ENCODE results near the gene CCL13. TPM values are rescaled to one million over a fixed set of nuclear protein-coding genes. Genes with fewer than 3 reads are reported as not detected.

CCL13 gene
- total and polyA plus RNA-seq, 2 of the 8 experiments (the other 6 are each of a cell fraction or from before 2014, with no cell fraction given): not detected

- Histone ChIP-seq H3K27ac (ENCODE audit: low read depth, low read length) (no peak overlapping the region), H3K14ac (ENCODE audit: insufficient read length) (no peak overlapping the region), H2AFZ (ENCODE audit: low read length) (no peak overlapping the region), H3K56ac (replicated peaks; ENCODE audit: insufficient read length, low read depth, low read length) (no peak overlapping the region), H4K91ac (replicated peaks; ENCODE audit: insufficient read length, low read length) (no peak overlapping the region), H2BK15ac (ENCODE audit: low read length) (no peak overlapping the region), H3K9ac (replicated peaks in 1 of 4; ENCODE audit: extremely low read depth in 1 of 4, low read depth in 3 of 4, low read length in 3 of 4) (no peak overlapping the region), H2BK20ac (ENCODE audit: low read length) (no peak overlapping the region), H3K4ac (replicated peaks; ENCODE audit: insufficient read length, low read depth, low read length) (no peak overlapping the region), H2BK5ac (ENCODE audit: low read depth, low read length) (no peak overlapping the region), H3K4me3 (ENCODE audit: extremely low read depth in 1 of 4, insufficient read depth in 2 of 4, low read depth in 3 of 4, low read length in 4 of 4) (no peak overlapping the region), H4K5ac (ENCODE audit: insufficient read length, low read depth, low read length) (no peak overlapping the region), H3K23ac (ENCODE audit: insufficient read length) (no peak overlapping the region), H2BK12ac (ENCODE audit: low read depth, low read length) (no peak overlapping the region), H3K18ac (ENCODE audit: extremely low read depth, low read length) (no peak overlapping the region), H4K8ac (ENCODE audit: extremely low read depth, insufficient read depth, low read length) (no peak overlapping the region), H3K79me2 (ENCODE audit: control insufficient read depth in 1 of 2, insufficient read depth in 2 of 2, low read length in 2 of 2) (no peaks in the 10 kb centered on the region), H3K9me3 (ENCODE audit: insufficient read depth in 2 of 2, low read depth in 1 of 2, low read length in 1 of 2) (no peaks in the 10 kb centered on the region), H3K4me2 (ENCODE audit: insufficient read depth in 1 of 2, low read depth in 2 of 2, low read length in 2 of 2) (no peak overlapping the region), H3K23me2 (ENCODE audit: low read depth, low read length) (no peaks in the 10 kb centered on the region), H3K4me1 (replicated peaks in 1 of 4; ENCODE audit: control insufficient read depth in 3 of 4, insufficient read depth in 4 of 4, low read length in 3 of 4) (peaks cover 0 to 4% (median 0%) of the 10 kb centered on the region in 4 experiments; a peak in 2 of 7 replicates), H3K27me3 (replicated peaks in 1 of 4; ENCODE audit: control insufficient read depth in 3 of 4, extremely low read depth in 1 of 4, insufficient read depth in 3 of 4, low read length in 3 of 4) (no peaks in the 10 kb centered on the region; a peak in 2 of 7 replicates), H2AK5ac (ENCODE audit: low read depth, low read length) (no peak overlapping the region), H3K36me3 (ENCODE audit: control insufficient read depth in 2 of 4, insufficient read depth in 4 of 4, low read length in 3 of 4) (no peaks in the 10 kb centered on the region), H2BK120ac (replicated peaks; ENCODE audit: low read depth, low read length) (no peak overlapping the region), H4K20me1 (replicated peaks in 1 of 2; ENCODE audit: control insufficient read depth in 1 of 2, insufficient read depth in 2 of 2, low read length in 2 of 2) (no peaks in the 10 kb centered on the region), H3K79me1 (ENCODE audit: low read depth, low read length) (no peaks in the 10 kb centered on the region)
- FAIRE-seq (no peak), DNase-seq (ENCODE audit: low read depth in 1 of 2, low spot score in 2 of 2) (no peak)
- ChIA-PET CTCF (ENCODE audit: partially characterized antibody) (interaction anchor here (1.0 to 3.1 kb wide), 7 partner anchors 10 to 120 kb away, joined by 3 to 10 read pairs (median 3); partner anchors contain the start of gene CCL13), POLR2A (ENCODE audit: partially characterized antibody) (no interaction called here)
- 79% methylated on average over 1 of the region's 1 CpG; no CpG with 5 or more reads in 1 of the 2 experiments for WGBS, 2 experiments (ENCODE audit: extremely low coverage in 1 of 2, insufficient coverage in 1 of 2, insufficient read length in 1 of 2, insufficient replicate concordance in 2 of 2, low coverage in 1 of 2, low lambda C conversion rate in 2 of 2, missing lambda C conversion rate in 1 of 2)
- TF ChIP-seq CBX8 (IDR thresholded peaks at IDR 0.05; ENCODE audit: borderline replicate concordance, low read depth, low read length) (no peak), EGR1 (IDR thresholded peaks at IDR 0.05; ENCODE audit: borderline replicate concordance, low read depth, low read length) (no peak), BACH1 (IDR thresholded peaks at IDR 0.05; ENCODE audit: low read length) (no peak), KDM1A (IDR thresholded peaks at IDR 0.05; ENCODE audit: borderline replicate concordance, low read length) (no peak), YY1 (IDR thresholded peaks at IDR 0.05; ENCODE audit: low read depth, low read length) (no peak), POU5F1 (IDR thresholded peaks at IDR 0.05; ENCODE audit: low read depth, low read length) (no peak), ASH2L (IDR thresholded peaks at IDR 0.05; ENCODE audit: low read length) (no peak), CTCF (IDR thresholded peaks at IDR 0.05; ENCODE audit: control extremely low read depth in 1 of 3, insufficient read depth in 1 of 3, low read depth in 1 of 3, low read length in 3 of 3) (no peak), SUZ12 (IDR thresholded peaks at IDR 0.05; ENCODE audit: low read length) (no peak), SP1 (IDR thresholded peaks at IDR 0.05; ENCODE audit: low read depth, low read length) (no peak), SIRT6 (IDR thresholded peaks at IDR 0.05; ENCODE audit: low read length) (no peak)
Observed at GRCh38 chr17:34399725-34400124, 43.4 kb downstream of the CCL13 start.
